Gastroesophageal sphincter (tissue), 4 donors: Measurements from ENCODE around the gene TNK2. TPM values are rescaled to one million over a fixed set of nuclear protein-coding genes. Genes with fewer than 3 reads are reported as not detected.
A peak's percentile ranks its signal among the peaks of the same experiment; 100 is the strongest.

Source experiments
- ATAC-seq: fragments of 150-250 bp; one replicate; pipeline ENCODE4 v1.9.1; 2016; ENCODE audit warnings: mild to moderate bottlenecking, moderate library complexity
- H3K27ac ChIP-seq, 4 donors: fragments of 200-600 bp; sonication (generic) in 3 of 4; 1 replicate in 3 of 4; 2 replicates in 1 of 4; pipeline ENCODE4 v1.5.1; 2016 to 2019
- H3K27me3 ChIP-seq: fragments of 200-600 bp; sonication (generic); one replicate; pipeline ENCODE4 v1.5.1; 2019
- H3K36me3 ChIP-seq, 2 donors: fragments of 200-600 bp; sonication (generic); one replicate each; pipeline ENCODE4 v1.5.1; 2019; ENCODE audit warnings: control low read depth in 1 of 2
- H3K4me1 ChIP-seq, 3 donors: fragments of 200-600 bp; sonication (generic); 1 replicate in 2 of 3; 2 replicates in 1 of 3; pipeline ENCODE4 v1.5.1; 2016 to 2019; ENCODE audit warnings: control low read depth in 2 of 3
- H3K4me3 ChIP-seq, 2 donors: fragments of 200-600 bp; sonication (generic); one replicate each; pipeline ENCODE4 v1.5.1; 2019; ENCODE audit warnings: mild to moderate bottlenecking in 1 of 2, moderate library complexity in 1 of 2
- H3K9me3 ChIP-seq, 3 donors: fragments of 200-600 bp; sonication (generic); one replicate each; pipeline ENCODE4 v1.5.1; 2017 to 2019; ENCODE audit warnings: control low read depth in 2 of 3
- EP300 ChIP-seq: sonication (generic); formaldehyde crosslinking; IDR thresholded peaks from one replicate; pipeline ENCODE4 v1.6.1; 2017; ENCODE audit warnings: antibody characterized with exemption, mild to moderate bottlenecking
- POLR2A ChIP-seq, 2 donors: fragments of 450-650 bp; IDR thresholded peaks; one replicate each; pipeline ENCODE4 v1.6.1; 2017; ENCODE audit warnings: antibody characterized with exemption in 2 of 2, mild to moderate bottlenecking in 2 of 2, moderate library complexity in 1 of 2
- POLR2AphosphoS5 ChIP-seq: sonication (generic); formaldehyde crosslinking; IDR thresholded peaks from one replicate; pipeline ENCODE4 v1.6.1; 2017; ENCODE audit warnings: antibody characterized with exemption
- WGBS, 2 donors: methylation state at CpG; one replicate each; pipeline ENCODE4 v1.1.5; 2018; ENCODE audit warnings: low coverage in 1 of 2; 5-methylcytosine and 5-hydroxymethylcytosine counted together
- total RNA-seq, 4 donors: library from RNA; depleted of rRNA; stranded (reverse); fragments of >200 nt; gene quantifications; one replicate each; pipeline ENCODE4 v1.1.0, GENCODE V29; 2016
- TF ChIP-seq, protein P1 (sequence below), 4 experiments: fragments of 200-600 bp in 2 of 4; fragments of 450-650 bp in 2 of 4; sonication (generic) in 1 of 4; IDR thresholded peaks; one replicate each; pipeline ENCODE4 v1.5.1; 2017 to 2019; ENCODE audit warnings: antibody characterized with exemption in 4 of 4, mild to moderate bottlenecking in 2 of 4, moderate library complexity in 2 of 4

Gene TNK2
- total RNA-seq, 4 donors from 2014 or later, result 14.5 to 28.8 (median 23.9) TPM

- Histone ChIP-seq H3K27me3 (no peaks in the 10 kb centered on the region), H3K9me3 (no peaks in the 10 kb centered on the region), H3K4me1 (peaks cover 0 to 49% (median 0%) of the 10 kb centered on the region in 3 donors), H3K36me3 (peaks cover 0 to 63% of the 10 kb centered on the region in 2 donors), H3K4me3 (no peak overlapping the region), H3K27ac (peak overlapping the region in 3 of 4 donors; percentile 52 to 55 (median 53))
- ATAC-seq, result peak; percentile 34
- no peak for TF ChIP-seq EP300
- no peak for TF ChIP-seq POLR2A (IDR thresholded peaks at IDR 0.05)
- TF ChIP-seq POLR2AphosphoS5, result no peak
- TF ChIP-seq, protein P1, sequence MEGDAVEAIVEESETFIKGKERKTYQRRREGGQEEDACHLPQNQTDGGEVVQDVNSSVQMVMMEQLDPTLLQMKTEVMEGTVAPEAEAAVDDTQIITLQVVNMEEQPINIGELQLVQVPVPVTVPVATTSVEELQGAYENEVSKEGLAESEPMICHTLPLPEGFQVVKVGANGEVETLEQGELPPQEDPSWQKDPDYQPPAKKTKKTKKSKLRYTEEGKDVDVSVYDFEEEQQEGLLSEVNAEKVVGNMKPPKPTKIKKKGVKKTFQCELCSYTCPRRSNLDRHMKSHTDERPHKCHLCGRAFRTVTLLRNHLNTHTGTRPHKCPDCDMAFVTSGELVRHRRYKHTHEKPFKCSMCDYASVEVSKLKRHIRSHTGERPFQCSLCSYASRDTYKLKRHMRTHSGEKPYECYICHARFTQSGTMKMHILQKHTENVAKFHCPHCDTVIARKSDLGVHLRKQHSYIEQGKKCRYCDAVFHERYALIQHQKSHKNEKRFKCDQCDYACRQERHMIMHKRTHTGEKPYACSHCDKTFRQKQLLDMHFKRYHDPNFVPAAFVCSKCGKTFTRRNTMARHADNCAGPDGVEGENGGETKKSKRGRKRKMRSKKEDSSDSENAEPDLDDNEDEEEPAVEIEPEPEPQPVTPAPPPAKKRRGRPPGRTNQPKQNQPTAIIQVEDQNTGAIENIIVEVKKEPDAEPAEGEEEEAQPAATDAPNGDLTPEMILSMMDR (IDR thresholded peaks at IDR 0.05), result no peak
- WGBS, 2 donors, result 63 to 79% methylated on average over 10 to 12 of the region's 34 CpGs
Observed at GRCh38 chr3:195886181-195887141, 21.9 kb downstream of the TNK2 start.

DNA sequence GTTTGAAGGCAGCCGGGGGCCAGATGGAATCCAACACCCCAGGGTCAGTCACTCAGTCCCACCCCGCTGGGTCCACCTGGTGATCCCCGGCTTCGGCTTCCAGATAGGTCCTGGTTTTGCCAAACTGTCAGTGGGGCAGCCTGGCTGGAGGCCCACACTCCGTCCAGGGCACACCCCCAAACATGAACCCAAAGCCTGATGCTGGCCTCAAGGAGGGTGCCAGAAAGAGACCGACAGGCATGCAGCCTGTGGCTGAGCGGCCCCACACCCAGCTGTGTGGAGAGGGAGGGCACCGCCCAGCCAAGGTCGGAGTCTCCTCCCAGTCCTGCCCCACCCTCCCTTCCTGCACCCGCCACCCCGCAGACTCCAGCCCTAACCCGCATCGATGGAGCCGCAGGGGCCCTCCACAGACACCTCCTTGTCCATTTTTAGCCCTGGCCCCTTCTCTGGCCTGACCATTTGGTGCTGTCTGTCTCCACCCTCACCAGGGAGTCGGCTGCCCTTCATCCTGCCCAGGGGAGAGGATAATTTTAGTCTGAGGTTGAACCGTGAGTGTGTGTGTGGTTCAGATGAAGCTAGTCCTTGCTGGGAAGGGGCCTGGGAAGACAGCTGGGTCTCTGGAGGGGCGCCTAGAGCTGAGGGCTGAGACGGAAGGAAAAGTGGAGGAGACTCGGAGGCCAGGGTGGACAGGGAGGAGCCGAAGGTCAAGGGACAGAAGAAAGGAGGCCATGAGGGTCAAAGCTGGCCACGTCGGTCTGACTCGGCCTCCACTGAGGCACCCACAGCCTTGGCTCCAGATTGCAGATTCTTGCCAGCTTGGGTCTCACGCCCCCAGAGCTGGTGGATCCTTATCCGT, 23.1 kb downstream of the TNK2 start:
- H3K27me3 ChIP-seq, result no peaks in the 10 kb centered on the region
- H3K36me3 ChIP-seq, result peaks cover 0 to 63% of the 10 kb centered on the region in 2 donors
- peaks cover 0 to 37% (median 0%) of the 10 kb centered on the region in 3 donors for H3K4me1 ChIP-seq
- ATAC-seq, result peak; percentile 30
- no peak for TF ChIP-seq POLR2A (IDR thresholded peaks at IDR 0.05)
- TF ChIP-seq POLR2AphosphoS5, result no peak
- TF ChIP-seq EP300, result no peak
- TF ChIP-seq, protein P1 (IDR thresholded peaks at IDR 0.05), result no peak
- H3K4me3 ChIP-seq, result no peak overlapping the region
- 58 to 90% methylated on average over 10 to 12 of the region's 25 CpGs for WGBS, 2 donors
- H3K27ac ChIP-seq, result peak overlapping the region in 3 of 4 donors; percentile 31 to 53 (median 42)
- H3K9me3 ChIP-seq, result no peaks in the 10 kb centered on the region

- TF ChIP-seq POLR2A (IDR thresholded peaks at IDR 0.05) (no peak), EP300 (no peak), POLR2AphosphoS5 (no peak)
- TF ChIP-seq, protein P1 (IDR thresholded peaks at IDR 0.05), result no peak
- Histone ChIP-seq H3K27me3 (no peaks in the 10 kb centered on the region), H3K27ac (no peak overlapping the region), H3K36me3 (peaks cover 0 to 69% of the 10 kb centered on the region in 2 donors), H3K9me3 (no peaks in the 10 kb centered on the region), H3K4me1 (peaks cover 0 to 31% (median 0%) of the 10 kb centered on the region in 3 donors), H3K4me3 (no peak overlapping the region)
- no peak for ATAC-seq
- WGBS, 2 donors, result 95% methylated on average over 9 of the region's 14 CpGs; no CpG with 5 or more reads in 1 of the 2 donors
Observed at GRCh38 chr3:195884691-195885035, 23.7 kb downstream of the TNK2 start.

DNA sequence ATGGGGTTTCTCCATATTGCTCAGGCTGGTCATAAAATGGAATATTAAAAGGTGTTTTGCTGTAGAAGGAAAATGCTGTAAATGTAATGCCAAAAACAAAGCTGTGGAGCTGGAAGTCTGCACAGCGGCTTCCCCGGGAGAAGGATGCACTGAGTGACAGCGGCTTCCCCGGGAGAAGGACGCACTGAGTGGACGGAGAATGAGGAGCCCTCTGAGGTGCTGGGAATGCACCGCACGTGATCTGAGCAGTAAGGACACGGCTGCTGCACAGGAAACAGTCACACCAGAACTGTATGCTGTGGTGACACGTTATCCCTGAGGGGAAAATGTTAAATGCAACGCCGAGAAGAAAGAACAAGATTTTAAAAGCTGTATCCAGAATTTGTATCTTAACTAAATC, 24.6 kb downstream of the TNK2 start:
- Histone ChIP-seq H3K4me3 (no peak overlapping the region), H3K27ac (no peak overlapping the region), H3K4me1 (peaks cover 0 to 24% (median 0%) of the 10 kb centered on the region in 3 donors), H3K9me3 (no peaks in the 10 kb centered on the region), H3K36me3 (peaks cover 0 to 77% of the 10 kb centered on the region in 2 donors), H3K27me3 (no peaks in the 10 kb centered on the region)
- WGBS, 2 donors, result 84 to 90% methylated on average over 12 of the region's 12 CpGs
- TF ChIP-seq POLR2AphosphoS5 (no peak), EP300 (no peak), POLR2A (IDR thresholded peaks at IDR 0.05) (no peak)
- TF ChIP-seq, protein P1 (IDR thresholded peaks at IDR 0.05), result no peak
- no peak for ATAC-seq
